Muscle layer of colon (tissue), 2 donors: ENCODE results near the gene SCFD2.

ENCODE experiments used
- H3K27ac ChIP-seq: one replicate; pipeline ENCODE4 v1.7.0; 2013; ENCODE audit warnings: low read depth, mild to moderate bottlenecking, low read length, moderate library complexity
- H3K27me3 ChIP-seq, 2 donors: one replicate each; pipeline ENCODE4 v1.7.0; 2013; ENCODE audit warnings: low read length in 2 of 2, mild to moderate bottlenecking in 2 of 2; ENCODE audit not compliant: insufficient read depth in 2 of 2, control insufficient read depth in 1 of 2
- H3K36me3 ChIP-seq: one replicate; pipeline ENCODE4 v1.7.0; 2013; ENCODE audit warnings: mild to moderate bottlenecking, low read length; ENCODE audit not compliant: insufficient read depth
- H3K4me1 ChIP-seq: one replicate; pipeline ENCODE4 v1.7.0; 2013; ENCODE audit warnings: mild to moderate bottlenecking, low read length; ENCODE audit not compliant: insufficient read depth
- H3K4me3 ChIP-seq, 2 donors: one replicate each; pipeline ENCODE4 v1.7.0; 2013; ENCODE audit warnings: low read length in 2 of 2, low read depth in 1 of 2, mild to moderate bottlenecking in 1 of 2, moderate library complexity in 1 of 2
- H3K9ac ChIP-seq: one replicate; pipeline ENCODE4 v1.7.0; 2013; ENCODE audit warnings: low read length
- H3K9me3 ChIP-seq: one replicate; pipeline ENCODE4 v1.7.0; 2013; ENCODE audit warnings: mild to moderate bottlenecking, low read length
- donor health status: abdominal sarcoma.
- donor health status: Adenocarcinoma of cecum.

Gene SCFD2

GRCh38 chr4:52917817-52918216 is 448.0 kb downstream of the SCFD2 start:
- no peak overlapping the region for H3K27ac ChIP-seq
- H3K4me3 ChIP-seq: no peak overlapping the region
- H3K4me1 ChIP-seq: no peaks in the 10 kb centered on the region
- no peak overlapping the region for H3K9ac ChIP-seq
- H3K27me3 ChIP-seq: no peaks in the 10 kb centered on the region
- H3K36me3 ChIP-seq: no peaks in the 10 kb centered on the region
- H3K9me3 ChIP-seq: no peaks in the 10 kb centered on the region

- H3K4me1 ChIP-seq: no peaks in the 10 kb centered on the region
- H3K4me3 ChIP-seq: no peak overlapping the region
- no peaks in the 10 kb centered on the region for H3K9me3 ChIP-seq
- no peaks in the 10 kb centered on the region for H3K27me3 ChIP-seq
- no peak overlapping the region for H3K9ac ChIP-seq
- H3K27ac ChIP-seq: no peak overlapping the region
- no peaks in the 10 kb centered on the region for H3K36me3 ChIP-seq
Observed at GRCh38 chr4:52915730-52916300, 450.0 kb downstream of the SCFD2 start.

- H3K9me3 ChIP-seq: no peaks in the 10 kb centered on the region
- H3K27me3 ChIP-seq: no peaks in the 10 kb centered on the region
- no peak overlapping the region for H3K4me3 ChIP-seq
- no peak overlapping the region for H3K27ac ChIP-seq
- no peak overlapping the region for H3K9ac ChIP-seq
- no peaks in the 10 kb centered on the region for H3K4me1 ChIP-seq
- H3K36me3 ChIP-seq: no peaks in the 10 kb centered on the region
Observed at GRCh38 chr4:52915191-52915590, 450.7 kb downstream of the SCFD2 start.

GRCh38 chr4:52914051-52914605 is 451.7 kb downstream of the SCFD2 start:
- H3K4me1 ChIP-seq: no peaks in the 10 kb centered on the region
- H3K9me3 ChIP-seq: no peaks in the 10 kb centered on the region
- no peaks in the 10 kb centered on the region for H3K27me3 ChIP-seq
- H3K36me3 ChIP-seq: no peaks in the 10 kb centered on the region
- no peak overlapping the region for H3K4me3 ChIP-seq
- H3K9ac ChIP-seq: no peak overlapping the region
- H3K27ac ChIP-seq: no peak overlapping the region

GRCh38 chr4:52912608-52913007 is 453.3 kb downstream of the SCFD2 start:
- Histone ChIP-seq H3K9ac (no peak overlapping the region), H3K27me3 (no peaks in the 10 kb centered on the region), H3K9me3 (no peaks in the 10 kb centered on the region), H3K27ac (no peak overlapping the region), H3K4me1 (no peaks in the 10 kb centered on the region), H3K4me3 (no peak overlapping the region), H3K36me3 (no peaks in the 10 kb centered on the region)

- no peak overlapping the region for H3K27ac ChIP-seq
- H3K4me1 ChIP-seq: no peaks in the 10 kb centered on the region
- no peak overlapping the region for H3K4me3 ChIP-seq
- no peaks in the 10 kb centered on the region for H3K27me3 ChIP-seq
- no peak overlapping the region for H3K9ac ChIP-seq
- H3K9me3 ChIP-seq: no peaks in the 10 kb centered on the region
- no peaks in the 10 kb centered on the region for H3K36me3 ChIP-seq
Observed at GRCh38 chr4:52911684-52912294, 454.1 kb downstream of the SCFD2 start.

GRCh38 chr4:52910115-52910514 is 455.7 kb downstream of the SCFD2 start:
- no peak overlapping the region for H3K9ac ChIP-seq
- H3K27ac ChIP-seq: no peak overlapping the region
- no peak overlapping the region for H3K4me3 ChIP-seq
- no peaks in the 10 kb centered on the region for H3K27me3 ChIP-seq
- no peaks in the 10 kb centered on the region for H3K36me3 ChIP-seq
- no peaks in the 10 kb centered on the region for H3K9me3 ChIP-seq
- H3K4me1 ChIP-seq: no peaks in the 10 kb centered on the region

GRCh38 chr4:52907510-52907909 is 458.4 kb downstream of the SCFD2 start:
- no peaks in the 10 kb centered on the region for H3K4me1 ChIP-seq
- no peaks in the 10 kb centered on the region for H3K9me3 ChIP-seq
- no peaks in the 10 kb centered on the region for H3K27me3 ChIP-seq
- H3K36me3 ChIP-seq: no peaks in the 10 kb centered on the region
- no peak overlapping the region for H3K9ac ChIP-seq
- no peak overlapping the region for H3K4me3 ChIP-seq
- no peak overlapping the region for H3K27ac ChIP-seq

GRCh38 chr4:52904421-52904820 is 461.4 kb downstream of the SCFD2 start:
- Histone ChIP-seq H3K9ac (no peak overlapping the region), H3K4me3 (no peak overlapping the region), H3K36me3 (no peaks in the 10 kb centered on the region), H3K27me3 (no peaks in the 10 kb centered on the region), H3K27ac (no peak overlapping the region), H3K4me1 (no peaks in the 10 kb centered on the region), H3K9me3 (no peaks in the 10 kb centered on the region)

GRCh38 chr4:52903273-52903672 is 462.6 kb downstream of the SCFD2 start:
- no peaks in the 10 kb centered on the region for H3K36me3 ChIP-seq
- no peak overlapping the region for H3K9ac ChIP-seq
- H3K4me1 ChIP-seq: no peaks in the 10 kb centered on the region
- H3K4me3 ChIP-seq: no peak overlapping the region
- H3K27me3 ChIP-seq: no peaks in the 10 kb centered on the region
- no peaks in the 10 kb centered on the region for H3K9me3 ChIP-seq
- H3K27ac ChIP-seq: no peak overlapping the region

- no peaks in the 10 kb centered on the region for H3K36me3 ChIP-seq
- no peak overlapping the region for H3K9ac ChIP-seq
- no peak overlapping the region for H3K4me3 ChIP-seq
- H3K9me3 ChIP-seq: no peaks in the 10 kb centered on the region
- H3K27ac ChIP-seq: no peak overlapping the region
- H3K27me3 ChIP-seq: no peaks in the 10 kb centered on the region
- H3K4me1 ChIP-seq: no peaks in the 10 kb centered on the region
Observed at GRCh38 chr4:52894443-52894842, 471.4 kb downstream of the SCFD2 start.

- Histone ChIP-seq H3K9ac (no peak overlapping the region), H3K36me3 (no peaks in the 10 kb centered on the region), H3K9me3 (no peaks in the 10 kb centered on the region), H3K27me3 (no peaks in the 10 kb centered on the region), H3K27ac (no peak overlapping the region), H3K4me3 (no peak overlapping the region), H3K4me1 (no peaks in the 10 kb centered on the region)
Observed at GRCh38 chr4:52892880-52893279, 473.0 kb downstream of the SCFD2 start.
